HG02759 (cell line): ENCODE data around the gene PPP1CA.
"Not testable (repeated sequence)": the region's sequence is repeated elsewhere in the genome, so short reads cannot be mapped to it uniquely, and the experiment has no call there.

Source experiments
- ATAC-seq: cut with Tn5 transposase; IDR thresholded peaks from one replicate; pipeline ENCODE4 v1.9.1; 2021; ENCODE audit warnings: mild to moderate bottlenecking, moderate library complexity; ENCODE audit not compliant: unreplicated experiment

PPP1CA gene

DNA sequence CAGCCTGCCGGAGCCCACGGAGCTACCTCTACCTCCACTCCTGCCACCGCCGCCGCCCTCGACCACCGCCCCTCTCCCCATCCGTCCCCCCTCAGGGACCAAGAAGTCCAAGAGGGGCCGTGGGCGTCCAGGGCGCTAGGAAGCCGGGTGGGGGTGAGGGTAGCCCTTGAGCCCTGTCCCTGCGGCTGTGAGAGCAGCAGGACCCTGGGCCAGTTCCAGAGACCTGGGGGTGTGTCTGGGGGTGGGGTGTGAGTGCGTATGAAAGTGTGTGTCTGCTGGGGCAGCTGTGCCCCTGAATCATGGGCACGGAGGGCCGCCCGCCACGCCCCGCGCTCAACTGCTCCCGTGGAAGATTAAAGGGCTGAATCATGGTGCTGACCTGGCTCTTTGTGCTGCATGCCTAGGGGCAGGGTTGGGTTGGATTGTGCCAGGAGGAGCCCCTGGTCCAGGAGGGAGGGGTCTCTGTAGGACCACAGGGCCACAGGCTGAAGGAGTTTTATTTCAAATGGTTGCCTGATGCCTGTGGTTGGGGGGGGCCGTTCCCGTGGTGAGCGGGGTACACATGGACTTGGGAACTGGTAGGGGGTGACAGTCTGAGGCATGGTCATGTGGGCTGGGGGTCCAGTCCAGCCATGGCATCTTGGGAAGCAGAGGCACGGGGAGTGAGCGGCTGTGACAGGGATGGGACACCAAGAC, 33.5 kb upstream of the PPP1CA start:
- no peak for ATAC-seq

DNA sequence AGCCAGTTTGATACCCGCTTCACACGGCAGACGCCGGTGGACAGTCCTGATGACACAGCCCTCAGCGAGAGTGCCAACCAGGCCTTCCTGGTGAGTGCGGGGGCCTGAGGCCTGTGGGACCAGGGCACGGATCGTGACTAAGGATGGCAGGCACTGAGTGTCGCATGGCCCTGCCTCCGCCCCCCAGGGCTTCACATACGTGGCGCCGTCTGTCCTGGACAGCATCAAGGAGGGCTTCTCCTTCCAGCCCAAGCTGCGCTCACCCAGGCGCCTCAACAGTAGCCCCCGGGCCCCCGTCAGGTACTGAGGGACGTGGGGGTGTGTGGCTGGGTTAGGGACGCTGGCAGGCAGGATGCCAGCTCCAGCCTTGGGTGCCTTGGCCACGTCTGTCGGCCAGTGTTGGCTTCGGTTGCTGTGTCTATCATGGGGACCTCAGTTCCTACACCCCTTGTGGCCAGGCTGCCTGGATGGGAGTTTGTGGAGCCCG, 32.8 kb upstream of the PPP1CA start:
- no peak for ATAC-seq

GRCh38 chr11:67433536-67434394, 32.1 kb upstream of the PPP1CA start:
- no peak for ATAC-seq

DNA sequence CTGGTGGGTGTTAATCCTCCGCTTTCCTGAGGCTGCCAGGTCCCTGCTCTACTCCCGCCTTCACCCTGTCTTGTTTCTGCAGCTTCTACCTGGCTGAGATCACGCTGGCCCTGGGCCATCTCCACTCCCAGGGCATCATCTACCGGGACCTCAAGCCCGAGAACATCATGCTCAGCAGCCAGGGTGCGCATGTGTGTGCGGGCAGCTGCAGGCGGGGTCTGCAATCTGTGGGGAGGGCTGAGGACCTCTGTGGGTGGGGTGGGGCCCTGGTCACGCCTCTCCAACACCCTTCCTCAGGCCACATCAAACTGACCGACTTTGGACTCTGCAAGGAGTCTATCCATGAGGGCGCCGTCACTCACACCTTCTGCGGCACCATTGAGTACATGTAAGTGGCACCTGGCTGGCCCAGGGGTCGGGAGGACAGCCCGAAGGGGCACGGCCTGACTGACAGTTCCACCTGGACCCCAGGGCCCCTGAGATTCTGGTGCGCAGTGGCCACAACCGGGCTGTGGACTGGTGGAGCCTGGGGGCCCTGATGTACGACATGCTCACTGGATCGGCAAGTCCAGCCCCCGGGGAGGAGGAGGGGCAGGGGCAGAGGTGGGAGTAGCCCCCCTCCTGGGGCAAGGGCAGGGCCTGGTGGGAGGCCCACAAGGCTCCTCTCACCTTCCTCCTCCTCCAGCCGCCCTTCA, 31.1 kb upstream of the PPP1CA start:
- no peak for ATAC-seq

DNA sequence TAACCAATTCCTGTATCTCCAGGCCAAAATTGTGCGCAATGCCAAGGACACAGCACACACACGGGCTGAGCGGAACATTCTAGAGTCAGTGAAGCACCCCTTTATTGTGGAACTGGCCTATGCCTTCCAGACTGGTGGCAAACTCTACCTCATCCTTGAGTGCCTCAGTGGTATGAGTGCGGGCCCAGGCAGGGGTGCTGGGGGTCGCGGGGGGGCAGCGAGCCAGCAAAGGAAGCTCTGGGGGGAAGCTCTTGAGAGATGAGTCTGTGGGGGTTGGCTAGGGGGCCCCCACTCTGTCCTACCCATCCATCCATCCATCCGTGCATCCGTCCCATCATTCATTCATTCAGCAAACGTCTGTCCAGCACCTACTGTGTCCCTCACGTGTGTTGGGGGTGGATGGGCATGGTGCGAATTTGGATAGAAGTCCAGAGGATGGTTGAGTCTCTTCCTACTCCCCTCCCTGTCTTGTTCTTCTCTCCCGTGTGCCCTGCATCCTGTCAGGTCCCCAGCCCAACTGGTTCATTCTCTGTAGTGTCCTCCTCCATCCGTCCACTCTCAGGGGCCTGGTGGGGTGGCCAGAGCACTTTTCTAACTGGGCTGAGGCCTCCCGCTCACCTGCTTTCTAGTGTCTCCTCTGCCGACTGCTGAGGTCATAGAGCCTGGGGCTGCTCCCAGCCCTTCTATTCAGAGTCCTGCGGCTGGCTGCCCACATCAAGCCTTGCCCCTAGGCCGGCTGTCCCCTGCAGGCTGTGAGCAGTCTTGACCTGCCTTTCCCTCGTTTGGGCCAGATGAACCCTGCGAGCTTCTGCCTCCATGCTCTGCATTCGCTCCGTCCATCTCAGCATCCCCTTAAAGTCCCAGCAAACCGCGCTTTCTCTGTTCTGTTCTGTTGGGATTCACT, 29.9 kb upstream of the PPP1CA start:
- no peak for ATAC-seq

DNA sequence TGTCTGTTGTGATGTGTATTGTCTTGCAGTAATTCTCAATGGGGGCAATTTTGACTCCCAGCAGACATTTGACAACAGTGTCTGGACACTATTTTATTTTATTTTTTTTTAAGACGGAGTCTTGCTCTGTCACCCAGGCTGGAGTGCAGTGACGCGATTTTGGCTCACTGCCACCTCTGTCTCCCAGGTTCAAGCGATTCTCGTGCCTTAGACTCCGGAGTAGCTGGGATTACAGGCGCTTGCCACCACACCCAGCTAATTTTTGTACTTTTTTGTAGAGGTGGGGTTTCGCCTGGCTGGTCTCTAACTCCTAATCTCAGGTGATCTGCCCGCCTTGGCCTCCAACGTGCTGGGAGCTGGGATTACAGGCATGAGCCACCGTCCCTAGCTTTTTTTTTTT, 28.1 kb upstream of the PPP1CA start:
- no peak for ATAC-seq

DNA sequence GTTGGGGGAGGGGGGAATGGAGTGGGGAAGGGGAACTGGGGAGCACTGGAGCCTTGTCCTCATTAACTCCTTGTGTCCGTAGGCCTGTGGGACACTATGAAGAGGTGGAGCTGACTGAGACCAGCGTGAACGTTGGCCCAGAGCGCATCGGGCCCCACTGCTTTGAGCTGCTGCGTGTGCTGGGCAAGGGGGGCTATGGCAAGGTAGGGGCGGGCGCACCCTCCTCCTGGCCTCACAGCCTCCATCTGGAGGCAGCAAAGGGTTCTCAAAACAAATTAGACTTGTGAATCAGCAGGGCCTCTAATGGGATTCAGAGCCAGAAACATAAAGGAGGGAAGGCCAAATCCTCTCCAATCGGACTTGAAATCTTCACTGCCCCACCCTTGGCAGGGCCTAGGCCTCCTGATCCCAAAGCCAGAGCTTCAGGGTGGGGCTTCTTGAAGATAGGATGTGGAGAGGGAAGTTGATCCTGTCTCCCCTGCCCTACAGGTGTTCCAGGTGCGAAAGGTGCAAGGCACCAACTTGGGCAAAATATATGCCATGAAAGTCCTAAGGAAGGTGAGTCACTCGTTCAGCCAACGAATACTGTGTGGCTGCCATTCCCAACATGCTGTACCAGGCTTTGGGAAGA, 27.5 kb upstream of the PPP1CA start:
- no peak for ATAC-seq

DNA sequence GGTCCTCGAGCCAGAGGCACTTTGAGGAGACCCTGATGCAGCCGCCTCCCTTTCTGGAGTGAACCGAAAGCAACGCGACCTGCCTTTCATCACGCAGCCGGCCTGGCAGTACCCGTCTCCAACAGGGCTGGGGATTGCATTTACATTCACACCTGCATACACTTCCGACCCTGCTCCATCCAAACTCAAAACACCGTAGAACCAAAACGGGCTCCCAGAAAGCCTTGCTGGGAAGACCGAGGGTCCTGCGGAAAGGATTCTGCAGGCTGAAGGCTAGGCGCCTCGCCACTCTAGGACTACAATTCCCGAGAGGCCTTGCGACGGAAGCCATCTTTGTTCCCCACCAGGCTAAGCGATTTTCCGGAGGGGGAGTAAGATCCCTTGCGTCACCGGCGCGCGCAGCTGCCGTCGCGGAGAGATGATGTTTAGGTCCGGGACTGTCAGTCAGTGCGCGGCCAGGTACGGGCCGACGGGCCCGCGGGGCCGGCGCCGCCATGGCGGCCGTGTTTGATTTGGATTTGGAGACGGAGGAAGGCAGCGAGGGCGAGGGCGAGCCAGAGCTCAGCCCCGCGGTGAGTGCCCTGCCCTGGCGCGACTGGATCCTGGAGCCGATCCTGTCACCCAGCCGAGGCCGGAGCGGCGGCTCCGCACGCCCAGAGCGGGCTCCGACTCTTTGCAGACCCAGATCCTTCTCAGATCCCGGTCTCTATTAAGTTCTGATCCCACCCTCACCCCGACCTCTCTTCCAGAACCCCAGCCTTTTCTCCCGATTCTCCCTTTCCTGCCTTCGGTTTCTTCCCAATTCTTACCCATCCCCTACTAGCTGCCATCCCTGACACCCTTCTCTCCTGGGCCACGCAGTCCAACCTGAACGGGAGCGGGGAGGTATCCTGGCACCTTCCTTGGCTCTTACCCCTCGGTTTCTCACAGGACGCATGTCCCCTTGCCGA, 26.7 kb upstream of the PPP1CA start, which contains the start of gene RPS6KB2:
RPS6KB2 (plus strand) TSS at position 443 of the 950 bp plus-strand sequence; CDS start at position 495, 52 bp downstream.
- peak; percentile 84 for ATAC-seq

- ATAC-seq: not testable (repeated sequence)
These were observed 25.8 kb upstream of the PPP1CA start for GRCh38 chr11:67427364-67427859.

GRCh38 chr11:67423891-67424613, 22.4 kb upstream of the PPP1CA start:
- ATAC-seq: no peak

DNA sequence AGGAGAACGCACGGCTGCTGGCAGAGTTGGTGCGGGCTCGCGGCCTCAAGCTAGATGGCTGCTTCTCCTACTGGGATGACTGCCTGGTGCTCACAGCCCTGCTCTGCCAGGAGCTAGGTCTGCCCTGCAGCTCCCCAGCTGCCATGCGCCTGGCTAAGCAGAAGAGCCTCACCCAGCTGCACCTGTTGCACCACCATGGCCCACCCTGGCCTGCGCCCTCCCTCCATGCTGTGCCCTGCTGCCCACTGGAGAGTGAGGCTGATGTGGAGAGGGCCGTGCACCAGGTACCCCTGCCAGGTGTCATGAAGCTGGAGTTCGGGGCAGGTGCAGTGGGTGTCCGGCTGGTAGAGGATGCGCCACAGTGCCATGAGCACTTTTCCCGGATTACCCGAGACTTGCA, 21.8 kb upstream of the PPP1CA start:
- no peak for ATAC-seq

DNA sequence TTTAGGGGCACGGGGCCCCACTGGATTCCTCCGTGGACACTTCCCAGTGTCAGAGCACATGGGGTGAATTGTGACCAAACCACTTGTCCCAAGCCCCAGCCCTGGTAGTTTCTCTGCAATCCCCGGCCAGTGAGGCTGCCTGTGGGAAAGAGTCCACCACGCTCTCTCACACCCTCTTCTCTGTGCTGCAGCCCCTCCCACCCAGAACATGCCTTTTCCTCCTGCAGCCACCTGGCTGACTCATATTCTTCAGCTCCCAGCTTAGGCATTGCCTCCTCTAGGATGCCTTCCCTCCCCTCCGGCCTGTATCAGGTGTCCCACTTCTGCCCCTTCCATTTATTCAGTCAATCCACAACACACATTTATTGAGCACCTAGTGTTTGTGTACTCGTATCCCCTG, 21.2 kb upstream of the PPP1CA start:
- no peak for ATAC-seq

DNA sequence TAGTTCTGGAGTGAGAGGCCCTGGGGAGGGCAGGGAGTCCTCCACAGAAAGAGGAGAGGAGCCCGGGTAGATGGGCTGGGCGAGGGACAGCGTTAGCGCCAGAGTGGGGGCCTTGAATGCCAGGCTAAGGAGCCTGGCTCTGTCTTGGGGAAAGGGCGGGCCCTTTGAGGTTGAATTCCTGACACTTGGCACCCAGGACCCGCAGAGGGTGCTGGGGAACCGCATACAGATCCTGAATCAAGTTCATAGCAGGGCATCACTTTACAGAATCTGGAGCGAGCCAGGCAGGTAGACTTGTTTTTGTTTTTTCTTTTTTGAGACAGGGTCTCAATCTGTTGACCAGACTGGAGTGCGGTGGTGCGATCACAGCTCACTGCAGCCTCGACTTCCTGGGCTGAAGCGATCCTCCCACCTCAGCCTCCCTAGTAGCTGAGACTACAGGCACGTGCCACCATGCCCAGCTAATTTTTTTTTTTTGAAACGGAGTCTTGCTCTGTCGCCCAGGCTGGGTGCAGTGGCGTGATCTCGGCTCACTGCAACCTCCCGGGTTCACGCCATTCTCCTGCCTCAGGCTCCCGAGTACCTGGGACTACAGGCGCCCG, 19.9 kb upstream of the PPP1CA start:
- no peak for ATAC-seq

DNA sequence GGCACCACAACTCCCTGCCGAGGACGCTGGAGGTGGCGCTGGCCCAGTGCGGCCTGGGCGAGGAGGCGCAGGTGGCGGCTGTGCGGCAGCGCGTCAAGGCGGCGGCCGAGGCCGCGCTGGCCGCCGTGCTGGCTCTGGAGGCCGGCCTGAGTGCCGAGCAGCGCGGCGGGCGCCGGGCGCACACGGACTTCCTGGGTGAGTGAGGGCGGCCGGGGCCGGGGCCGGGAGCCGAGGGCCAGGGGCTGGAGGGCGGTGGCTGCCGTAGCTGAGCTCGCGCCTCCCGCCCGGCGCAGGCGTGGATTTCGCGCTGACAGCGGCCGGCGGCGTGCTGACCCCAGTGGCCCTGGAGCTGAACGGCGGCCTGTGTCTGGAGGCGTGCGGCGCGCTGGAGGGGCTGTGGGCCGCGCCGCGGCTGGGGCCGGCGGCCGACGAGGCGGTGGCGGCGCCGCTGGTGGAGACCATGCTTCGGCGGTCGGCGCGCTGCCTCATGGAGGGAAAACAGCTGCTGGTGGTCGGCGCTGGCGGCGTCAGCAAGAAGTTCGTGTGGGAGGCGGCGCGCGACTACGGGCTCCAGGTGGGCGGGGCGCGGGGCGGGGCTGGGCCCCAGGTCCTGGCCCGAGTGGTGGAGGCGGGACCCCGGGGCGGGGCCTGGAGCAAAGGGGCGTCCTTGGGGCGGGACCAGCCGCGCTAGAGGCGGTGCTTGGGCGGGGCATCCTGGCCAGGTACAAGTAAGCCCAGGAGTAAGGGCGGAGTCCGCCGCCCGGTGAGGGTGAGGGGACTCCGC, 19.2 kb upstream of the PPP1CA start:
- peak; percentile 87 for ATAC-seq

GRCh38 chr11:67420147-67420645, 18.5 kb upstream of the PPP1CA start:
- no peak for ATAC-seq

- ATAC-seq: no peak
These were observed 17.8 kb upstream of the PPP1CA start for GRCh38 chr11:67419325-67420049.
